SJCRH30 (cell line): ENCODE data around the gene ASF1A. TPM values are rescaled to one million over a fixed set of nuclear protein-coding genes. Genes with fewer than 3 reads are reported as not detected.

Experiments
- DNase-seq, 2 experiments: peaks; one replicate each; pipeline ENCODE4 v3.0.0-alpha.2; 2015 to 2020
- H3K27ac ChIP-seq: fragments of 250-450 bp; sonication (Bioruptor Pico); 2 replicates; pipeline ENCODE4 v1.5.1; 2020; ENCODE audit warnings: mild to moderate bottlenecking, moderate library complexity
- H3K27me3 ChIP-seq: fragments of 250-450 bp; sonication (Bioruptor Pico); 2 replicates; pipeline ENCODE4 v1.5.1; 2020; ENCODE audit warnings: mild to moderate bottlenecking, moderate library complexity
- H3K36me3 ChIP-seq: fragments of 250-450 bp; sonication (Bioruptor Pico); 2 replicates; pipeline ENCODE4 v1.5.1; 2020; ENCODE audit warnings: mild to moderate bottlenecking, moderate library complexity
- H3K4me1 ChIP-seq: fragments of 250-450 bp; sonication (Bioruptor Pico); 2 replicates; pipeline ENCODE4 v1.5.1; 2020; ENCODE audit warnings: mild to moderate bottlenecking, moderate library complexity
- H3K4me3 ChIP-seq: fragments of 250-450 bp; sonication (Bioruptor Pico); 2 replicates; pipeline ENCODE4 v1.5.1; 2020; ENCODE audit warnings: mild to moderate bottlenecking, moderate library complexity
- H3K9me3 ChIP-seq: fragments of 250-450 bp; sonication (Bioruptor Pico); replicated peaks from 2 replicates; pipeline ENCODE4 v1.5.1; 2020; ENCODE audit warnings: mild to moderate bottlenecking, moderate library complexity
- total RNA-seq: library from RNA; depleted of rRNA; stranded (reverse); fragments of >200 nt; shearing (Covaris generic); gene quantifications from 2 replicates; pipeline ENCODE4 v1.2.3, GENCODE V29; 2014

Gene ASF1A
- total RNA-seq, 1 experiment from 2014 or later = 29.7 TPM

- Histone ChIP-seq H3K36me3 (peaks cover 17% of the 10 kb centered on the region), H3K27me3 (no peaks in the 10 kb centered on the region), H3K4me3 (peak overlapping the region; percentile 96), H3K4me1 (peaks cover 14% of the 10 kb centered on the region), H3K9me3 (no peaks in the 10 kb centered on the region), H3K27ac (peak overlapping the region; percentile 88)
- peak; percentile 60 to 83 for DNase-seq
These were observed 717 bp upstream of the ASF1A start for GRCh38 chr6:118893064-118893806.

- H3K9me3 ChIP-seq = no peaks in the 10 kb centered on the region
- DNase-seq = peak; percentile 62 to 74
- H3K36me3 ChIP-seq = peaks cover 20% of the 10 kb centered on the region
- H3K27ac ChIP-seq = peak overlapping the region; percentile 95
- H3K4me1 ChIP-seq = peaks cover 14% of the 10 kb centered on the region
- no peaks in the 10 kb centered on the region for H3K27me3 ChIP-seq
- H3K4me3 ChIP-seq = peak overlapping the region; percentile 96
These were observed 691 bp downstream of the ASF1A start for GRCh38 chr6:118894425-118895260.

GRCh38 chr6:118895261-118895560 is 1.3 kb downstream of the ASF1A start:
- no peak for DNase-seq
- Histone ChIP-seq H3K36me3 (peaks cover 24% of the 10 kb centered on the region), H3K27ac (peak overlapping the region; percentile 95), H3K4me3 (peak overlapping the region; percentile 96), H3K4me1 (peaks cover 14% of the 10 kb centered on the region), H3K9me3 (no peaks in the 10 kb centered on the region), H3K27me3 (no peaks in the 10 kb centered on the region)

- Histone ChIP-seq H3K9me3 (no peaks in the 10 kb centered on the region), H3K36me3 (peaks cover 31% of the 10 kb centered on the region), H3K27ac (peak overlapping the region; percentile 95), H3K4me3 (peak overlapping the region; percentile 96), H3K4me1 (peaks cover 14% of the 10 kb centered on the region), H3K27me3 (no peaks in the 10 kb centered on the region)
- DNase-seq = peak in 1 of 2 experiments; percentile 6
These were observed 1.9 kb downstream of the ASF1A start for GRCh38 chr6:118895859-118896258.

GRCh38 chr6:118896339-118897136 is 2.6 kb downstream of the ASF1A start:
- peak in 1 of 2 experiments; percentile 37 for DNase-seq
- Histone ChIP-seq H3K4me3 (peak overlapping the region; percentile 96), H3K27ac (peak overlapping the region; percentile 95), H3K36me3 (peaks cover 38% of the 10 kb centered on the region), H3K9me3 (no peaks in the 10 kb centered on the region), H3K4me1 (peaks cover 14% of the 10 kb centered on the region), H3K27me3 (no peaks in the 10 kb centered on the region)

- no peak overlapping the region for H3K27ac ChIP-seq
- H3K27me3 ChIP-seq = no peaks in the 10 kb centered on the region
- H3K9me3 ChIP-seq = no peaks in the 10 kb centered on the region
- H3K36me3 ChIP-seq = peaks cover 45% of the 10 kb centered on the region
- H3K4me3 ChIP-seq = no peak overlapping the region
- DNase-seq = no peak
- H3K4me1 ChIP-seq = peaks cover 11% of the 10 kb centered on the region
These were observed 3.4 kb downstream of the ASF1A start for GRCh38 chr6:118897386-118897785.

GRCh38 chr6:118899948-118900347 is 6.0 kb downstream of the ASF1A start:
- no peak for DNase-seq
- 0 out of 2 replicates have a peak, but pooled peaks cover 6% of the 10 kb centered on the region for H3K4me1 ChIP-seq
- H3K36me3 ChIP-seq = peaks cover 58% of the 10 kb centered on the region
- H3K27me3 ChIP-seq = no peaks in the 10 kb centered on the region
- no peak overlapping the region for H3K27ac ChIP-seq
- no peaks in the 10 kb centered on the region for H3K9me3 ChIP-seq
- H3K4me3 ChIP-seq = no peak overlapping the region

- Histone ChIP-seq H3K9me3 (no peaks in the 10 kb centered on the region), H3K27ac (no peak overlapping the region), H3K36me3 (peaks cover 75% of the 10 kb centered on the region), H3K4me3 (no peak overlapping the region), H3K27me3 (no peaks in the 10 kb centered on the region), H3K4me1 (no peaks in the 10 kb centered on the region)
- no peak for DNase-seq
These were observed 8.8 kb downstream of the ASF1A start for GRCh38 chr6:118902726-118903125.

GRCh38 chr6:118903138-118903537 is 9.2 kb downstream of the ASF1A start:
- H3K27ac ChIP-seq = no peak overlapping the region
- H3K9me3 ChIP-seq = no peaks in the 10 kb centered on the region
- peaks cover 79% of the 10 kb centered on the region for H3K36me3 ChIP-seq
- H3K4me1 ChIP-seq = no peaks in the 10 kb centered on the region
- H3K4me3 ChIP-seq = no peak overlapping the region
- DNase-seq = peak in 1 of 2 experiments; percentile 16
- no peaks in the 10 kb centered on the region for H3K27me3 ChIP-seq

GRCh38 chr6:118903691-118904090 is 9.7 kb downstream of the ASF1A start:
- no peaks in the 10 kb centered on the region for H3K9me3 ChIP-seq
- peaks cover 2% of the 10 kb centered on the region; the same call in 1 of the 2 replicates for H3K4me1 ChIP-seq
- no peak for DNase-seq
- no peaks in the 10 kb centered on the region for H3K27me3 ChIP-seq
- peaks cover 85% of the 10 kb centered on the region for H3K36me3 ChIP-seq
- H3K4me3 ChIP-seq = no peak overlapping the region
- H3K27ac ChIP-seq = no peak overlapping the region

GRCh38 chr6:118905084-118905483 is 11.1 kb downstream of the ASF1A start:
- H3K9me3 ChIP-seq = no peaks in the 10 kb centered on the region
- H3K27ac ChIP-seq = no peak overlapping the region
- peaks cover 88% of the 10 kb centered on the region for H3K36me3 ChIP-seq
- no peak for DNase-seq
- H3K27me3 ChIP-seq = no peaks in the 10 kb centered on the region
- H3K4me3 ChIP-seq = no peak overlapping the region
- peaks cover 4% of the 10 kb centered on the region; the same call in 1 of the 2 replicates for H3K4me1 ChIP-seq

GRCh38 chr6:118905851-118906250 is 11.9 kb downstream of the ASF1A start:
- no peak overlapping the region for H3K27ac ChIP-seq
- H3K36me3 ChIP-seq = peaks cover 89% of the 10 kb centered on the region
- peaks cover 4% of the 10 kb centered on the region; the same call in 1 of the 2 replicates for H3K4me1 ChIP-seq
- H3K9me3 ChIP-seq = no peaks in the 10 kb centered on the region
- H3K4me3 ChIP-seq = no peak overlapping the region
- H3K27me3 ChIP-seq = no peaks in the 10 kb centered on the region
- DNase-seq = no peak

- H3K4me3 ChIP-seq = no peak overlapping the region
- no peak for DNase-seq
- H3K36me3 ChIP-seq = peaks cover 89% of the 10 kb centered on the region
- H3K4me1 ChIP-seq = peaks cover 4% of the 10 kb centered on the region; the same call in 1 of the 2 replicates
- H3K27me3 ChIP-seq = no peaks in the 10 kb centered on the region
- H3K27ac ChIP-seq = peak overlapping the region; percentile 10; the same call in 1 of the 2 replicates
- no peaks in the 10 kb centered on the region for H3K9me3 ChIP-seq
These were observed 14.5 kb downstream of the ASF1A start for GRCh38 chr6:118908441-118908840.

- no peaks in the 10 kb centered on the region for H3K27me3 ChIP-seq
- peaks cover 4% of the 10 kb centered on the region; the same call in 1 of the 2 replicates for H3K4me1 ChIP-seq
- H3K4me3 ChIP-seq = no peak overlapping the region
- no peaks in the 10 kb centered on the region for H3K9me3 ChIP-seq
- H3K36me3 ChIP-seq = peaks cover 82% of the 10 kb centered on the region
- no peak overlapping the region for H3K27ac ChIP-seq
- DNase-seq = no peak
These were observed 18.7 kb downstream of the ASF1A start for GRCh38 chr6:118912646-118913045.
